ENCODE data around the gene IFNG-AS1.

GRCh38 chr12:68065163-68065562 is 75.9 kb downstream of the IFNG-AS1 start:
- TF ChIP-seq, protein P1, sequence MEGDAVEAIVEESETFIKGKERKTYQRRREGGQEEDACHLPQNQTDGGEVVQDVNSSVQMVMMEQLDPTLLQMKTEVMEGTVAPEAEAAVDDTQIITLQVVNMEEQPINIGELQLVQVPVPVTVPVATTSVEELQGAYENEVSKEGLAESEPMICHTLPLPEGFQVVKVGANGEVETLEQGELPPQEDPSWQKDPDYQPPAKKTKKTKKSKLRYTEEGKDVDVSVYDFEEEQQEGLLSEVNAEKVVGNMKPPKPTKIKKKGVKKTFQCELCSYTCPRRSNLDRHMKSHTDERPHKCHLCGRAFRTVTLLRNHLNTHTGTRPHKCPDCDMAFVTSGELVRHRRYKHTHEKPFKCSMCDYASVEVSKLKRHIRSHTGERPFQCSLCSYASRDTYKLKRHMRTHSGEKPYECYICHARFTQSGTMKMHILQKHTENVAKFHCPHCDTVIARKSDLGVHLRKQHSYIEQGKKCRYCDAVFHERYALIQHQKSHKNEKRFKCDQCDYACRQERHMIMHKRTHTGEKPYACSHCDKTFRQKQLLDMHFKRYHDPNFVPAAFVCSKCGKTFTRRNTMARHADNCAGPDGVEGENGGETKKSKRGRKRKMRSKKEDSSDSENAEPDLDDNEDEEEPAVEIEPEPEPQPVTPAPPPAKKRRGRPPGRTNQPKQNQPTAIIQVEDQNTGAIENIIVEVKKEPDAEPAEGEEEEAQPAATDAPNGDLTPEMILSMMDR (IDR thresholded peaks at IDR 0.05; ENCODE audit: poor library complexity), result no peak
- no peak for TF ChIP-seq EZH2 (IDR thresholded peaks at IDR 0.05; ENCODE audit: borderline replicate concordance)
- no peak for TF ChIP-seq EZH2phosphoT487 (IDR thresholded peaks at IDR 0.05; ENCODE audit: low read depth, severe bottlenecking, unreplicated experiment)

Measured in hepatocyte (in vitro differentiated cells).